ENCODE data around the gene MT1H.

Gene MT1H

GRCh38 chr16:56688762-56689161 is 19.1 kb downstream of the MT1H start (continued):
- TF ChIP-seq ZNF302 (tag by site-specific recombination; IDR thresholded peaks at IDR 0.05; ENCODE audit: low read depth) (no peak), ZNF335 (tag by site-specific recombination; conservative IDR thresholded peaks at IDR 0.05) (no peak), ZBTB49 (tag by site-specific recombination; IDR thresholded peaks at IDR 0.05; ENCODE audit: low read depth) (no peak), SCRT2 (tag by site-specific recombination; IDR thresholded peaks at IDR 0.05) (no peak)

- TF ChIP-seq ZNF221 (tag by site-specific recombination; IDR thresholded peaks at IDR 0.05; ENCODE audit: borderline replicate concordance) (no peak), ZNF341 (tag by site-specific recombination; IDR thresholded peaks at IDR 0.05; ENCODE audit: low read depth) (0 out of 2 replicates have a peak, but pooled peaks have one; percentile 22)
- no peaks in the 10 kb centered on the region for H3K9me3 ChIP-seq (ENCODE audit: control insufficient read depth, insufficient read depth, low read depth, low read length)
- CTCF ChIA-PET = interaction anchor here (0.9 to 1.6 kb wide), 3 partner anchors 12 to 112 kb away, joined by 3 to 5 read pairs (median 4); no protein-coding TSS in a partner anchor
- POLR2A ChIA-PET = interaction anchor here (1.1 kb wide), 1 partner anchor 16 kb away, joined by 3 read pairs; no protein-coding TSS in a partner anchor
- H3K36me3 ChIP-seq (ENCODE audit: control insufficient read depth in 2 of 2, insufficient read depth in 1 of 2, low read length in 2 of 2) = no peaks in the 10 kb centered on the region
- peaks cover 4% of the 10 kb centered on the region; the same call in 1 of the 2 replicates for H3K4me1 ChIP-seq (ENCODE audit: control insufficient read depth, insufficient read depth, low read length)
- no peak overlapping the region for H3K4me3 ChIP-seq (ENCODE audit: low read depth, low read length)
- no peak overlapping the region for H3K27ac ChIP-seq (ENCODE audit: extremely low read depth, low read depth, low read length)
Observed at GRCh38 chr16:56689171-56689570, 19.6 kb downstream of the MT1H start.

- ChIA-PET POLR2A (interaction anchor here (0.7 to 1.1 kb wide), 2 partner anchors 18 to 1283 kb away, joined by 3 to 4 read pairs; no protein-coding TSS in a partner anchor), CTCF (interaction anchor here (1.1 to 1.2 kb wide), 2 partner anchors 11 to 86 kb away, joined by 3 to 4 read pairs; no protein-coding TSS in a partner anchor)
- Histone ChIP-seq H3K4me1 (ENCODE audit: control insufficient read depth, insufficient read depth, low read length) (peaks cover 4% of the 10 kb centered on the region; the same call in 1 of the 2 replicates), H3K9me3 (ENCODE audit: control insufficient read depth, insufficient read depth, low read depth, low read length) (no peaks in the 10 kb centered on the region), H3K36me3 (ENCODE audit: control insufficient read depth in 2 of 2, insufficient read depth in 1 of 2, low read length in 2 of 2) (no peaks in the 10 kb centered on the region), H3K27ac (ENCODE audit: extremely low read depth, low read depth, low read length) (no peak overlapping the region), H3K4me3 (ENCODE audit: low read depth, low read length) (no peak overlapping the region)
- TF ChIP-seq ZNF529 (tag by site-specific recombination; IDR thresholded peaks at IDR 0.05; ENCODE audit: insufficient replicate concordance) (no peak), EGR2 (tag by site-specific recombination; IDR thresholded peaks at IDR 0.05; ENCODE audit: low read depth) (peak; percentile 74), ZFHX2 (tag by site-specific recombination; conservative IDR thresholded peaks at IDR 0.05) (peak; percentile 64), ZNF580 (tag by site-specific recombination; IDR thresholded peaks at IDR 0.05) (peak; percentile 60; the same call in 1 of the 2 replicates), ATF2 (tag by site-specific recombination; IDR thresholded peaks at IDR 0.05; ENCODE audit: low read depth) (no peak), ZSCAN16 (tag by site-specific recombination; IDR thresholded peaks at IDR 0.05) (no peak), ZNF146 (tag by site-specific recombination; IDR thresholded peaks at IDR 0.05) (peak; percentile 80)
Observed at GRCh38 chr16:56690420-56691122, 21.0 kb downstream of the MT1H start.

- H3K4me1 ChIP-seq (ENCODE audit: control insufficient read depth, insufficient read depth, low read length) = peaks cover 4% of the 10 kb centered on the region; the same call in 1 of the 2 replicates
- H3K4me3 ChIP-seq (ENCODE audit: low read depth, low read length) = no peak overlapping the region
- H3K27ac ChIP-seq (ENCODE audit: extremely low read depth, low read depth, low read length) = no peak overlapping the region; the same call in 1 of the 2 replicates
- H3K9me3 ChIP-seq (ENCODE audit: control insufficient read depth, insufficient read depth, low read depth, low read length) = no peaks in the 10 kb centered on the region
- CTCF ChIA-PET = interaction anchor here (0.6 to 2.7 kb wide), 3 partner anchors 10 to 87 kb away, joined by 3 to 17 read pairs (median 4); no protein-coding TSS in a partner anchor
- POLR2A ChIA-PET = no interaction called here
- H3K36me3 ChIP-seq (ENCODE audit: control insufficient read depth in 2 of 2, insufficient read depth in 1 of 2, low read length in 2 of 2) = no peaks in the 10 kb centered on the region
- TF ChIP-seq KLF1 (tag by site-specific recombination; IDR thresholded peaks at IDR 0.05) (peak; percentile 91), EGR2 (tag by site-specific recombination; IDR thresholded peaks at IDR 0.05; ENCODE audit: low read depth) (peak; percentile 65), GLI4 (tag by site-specific recombination; IDR thresholded peaks at IDR 0.05) (no peak), ZNF335 (tag by site-specific recombination; conservative IDR thresholded peaks at IDR 0.05) (0 out of 2 replicates have a peak, but pooled peaks have one; percentile 8), ZNF600 (tag by site-specific recombination; IDR thresholded peaks at IDR 0.05) (no peak), ZSCAN16 (tag by site-specific recombination; IDR thresholded peaks at IDR 0.05) (no peak), ZFHX2 (tag by site-specific recombination; conservative IDR thresholded peaks at IDR 0.05) (peak; percentile 65), ZBTB20 (tag by site-specific recombination; IDR thresholded peaks at IDR 0.05) (0 out of 2 replicates have a peak, but pooled peaks have one; percentile 33), SP7 (tag by site-specific recombination; IDR thresholded peaks at IDR 0.05) (peak; percentile 45; the same call in 1 of the 2 replicates), PRDM10 (tag by site-specific recombination; IDR thresholded peaks at IDR 0.05) (peak; percentile 24; the same call in 1 of the 2 replicates), ZNF621 (tag by site-specific recombination; IDR thresholded peaks at IDR 0.05) (no peak)
Observed at GRCh38 chr16:56691885-56692284, 22.3 kb downstream of the MT1H start.
